SU-DHL-6 (cell line): ENCODE measurements around the gene ZSCAN29.

Experiments
- H2AFZ ChIP-seq: fragments of 200-600 bp; sonication (generic); 2 replicates; pipeline ENCODE4 v1.6.1; 2014; ENCODE audit warnings: low read depth, mild to moderate bottlenecking, moderate library complexity, mixed read lengths, antibody characterized with exemption, low read length; ENCODE audit not compliant: severe bottlenecking
- H3F3A ChIP-seq: fragments of 200-600 bp; shearing (Covaris generic); 2 replicates; pipeline ENCODE4 v1.6.0; 2016; ENCODE audit warnings: antibody characterized with exemption, mild to moderate bottlenecking; ENCODE audit not compliant: insufficient read depth
- H3K27ac ChIP-seq: fragments of 200-600 bp; sonication (generic); 2 replicates; pipeline ENCODE4 v1.5.1; 2016; ENCODE audit warnings: low read depth, mild to moderate bottlenecking, low read length, moderate library complexity, mixed read lengths
- H3K27me3 ChIP-seq: fragments of 200-600 bp; sonication (generic), shearing (Covaris generic); 2 replicates; pipeline ENCODE4 v1.6.0; 2014; ENCODE audit warnings: mild to moderate bottlenecking, low read length
- H3K36me3 ChIP-seq: fragments of 200-600 bp; sonication (generic); 2 replicates; pipeline ENCODE4 v1.6.1; 2014; ENCODE audit warnings: mild to moderate bottlenecking, low read length, mixed read lengths
- H3K4me2 ChIP-seq: fragments of 300-600, 200-600 bp; shearing (Covaris generic), sonication (generic); 2 replicates; pipeline ENCODE4 v1.6.0; 2014; ENCODE audit warnings: low read length, low read depth, mild to moderate bottlenecking; ENCODE audit not compliant: poor library complexity, severe bottlenecking
- H3K4me3 ChIP-seq: fragments of 200-600 bp; sonication (generic); 2 replicates; pipeline ENCODE4 v1.5.1; 2014; ENCODE audit warnings: antibody characterized with exemption, low read length, mild to moderate bottlenecking, mixed read lengths; ENCODE audit not compliant: insufficient read depth, poor library complexity, severe bottlenecking
- H3K79me2 ChIP-seq: fragments of 200-600 bp; sonication (generic); 2 replicates; pipeline ENCODE4 v1.6.1; 2014; ENCODE audit warnings: mild to moderate bottlenecking, low read length, moderate library complexity; ENCODE audit not compliant: insufficient read depth
- H3K9ac ChIP-seq: fragments of 200-600 bp; sonication (generic); 2 replicates; pipeline ENCODE4 v1.7.0; 2014; ENCODE audit warnings: mild to moderate bottlenecking, low read length
- H3K9me2 ChIP-seq: fragments of 200-600 bp; sonication (generic); replicated peaks from 2 replicates; pipeline ENCODE4 v1.6.1; 2014; ENCODE audit warnings: low read length; ENCODE audit not compliant: insufficient read depth
- H3K9me3 ChIP-seq: fragments of 200-600 bp; sonication (generic); 2 replicates; pipeline ENCODE4 v1.6.1; 2014; ENCODE audit warnings: low read length, mixed read lengths; ENCODE audit not compliant: insufficient read depth
- H4K20me1 ChIP-seq: fragments of 200-600 bp; sonication (generic); 2 replicates; pipeline ENCODE4 v1.6.1; 2014; ENCODE audit warnings: low read depth, mild to moderate bottlenecking, antibody characterized with exemption, low read length, moderate library complexity, mixed read lengths
- EZH2phosphoT487 ChIP-seq: fragments of 200-600 bp; sonication (generic), shearing (Covaris generic); conservative IDR thresholded peaks from 2 replicates; pipeline ENCODE4 v1.6.1; 2018; ENCODE audit warnings: mild to moderate bottlenecking, antibody characterized with exemption, low read length, moderate library complexity, mixed read lengths
- TF ChIP-seq, protein P1 (sequence below): fragments of 200-600 bp; sonication (generic); IDR thresholded peaks from one replicate; pipeline ENCODE4 v1.5.1; 2017; ENCODE audit warnings: antibody characterized with exemption, mild to moderate bottlenecking, low read length, moderate library complexity; ENCODE audit not compliant: insufficient read depth, poor library complexity, severe bottlenecking

ZSCAN29 gene

DNA sequence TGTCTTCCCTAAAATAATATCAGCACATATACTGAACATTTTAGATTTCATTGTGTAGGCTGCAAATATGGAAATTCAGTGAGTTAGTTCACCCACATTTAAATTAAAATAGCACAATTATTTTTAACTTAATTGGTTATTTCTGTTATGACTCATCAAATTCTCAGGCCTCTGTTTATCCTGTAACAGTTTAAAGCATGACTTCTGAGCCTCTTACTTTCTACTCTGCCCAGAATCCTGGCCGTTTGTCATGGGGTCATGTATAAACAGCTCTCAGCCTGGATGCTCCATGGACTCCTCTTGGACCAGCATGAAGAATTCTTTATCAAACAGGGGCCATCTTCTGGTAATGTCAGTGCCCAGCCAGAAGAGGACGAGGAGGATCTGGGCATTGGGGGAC lies 12.2 kb upstream of the ZSCAN29 start:
- no peak overlapping the region for H3K4me2 ChIP-seq
- H3K27ac ChIP-seq: no peak overlapping the region
- no peaks in the 10 kb centered on the region for H3K9me2 ChIP-seq
- no peak overlapping the region for H3K9ac ChIP-seq
- H3K4me3 ChIP-seq: no peak overlapping the region
- TF ChIP-seq EZH2phosphoT487: no peak
- TF ChIP-seq, protein P1, sequence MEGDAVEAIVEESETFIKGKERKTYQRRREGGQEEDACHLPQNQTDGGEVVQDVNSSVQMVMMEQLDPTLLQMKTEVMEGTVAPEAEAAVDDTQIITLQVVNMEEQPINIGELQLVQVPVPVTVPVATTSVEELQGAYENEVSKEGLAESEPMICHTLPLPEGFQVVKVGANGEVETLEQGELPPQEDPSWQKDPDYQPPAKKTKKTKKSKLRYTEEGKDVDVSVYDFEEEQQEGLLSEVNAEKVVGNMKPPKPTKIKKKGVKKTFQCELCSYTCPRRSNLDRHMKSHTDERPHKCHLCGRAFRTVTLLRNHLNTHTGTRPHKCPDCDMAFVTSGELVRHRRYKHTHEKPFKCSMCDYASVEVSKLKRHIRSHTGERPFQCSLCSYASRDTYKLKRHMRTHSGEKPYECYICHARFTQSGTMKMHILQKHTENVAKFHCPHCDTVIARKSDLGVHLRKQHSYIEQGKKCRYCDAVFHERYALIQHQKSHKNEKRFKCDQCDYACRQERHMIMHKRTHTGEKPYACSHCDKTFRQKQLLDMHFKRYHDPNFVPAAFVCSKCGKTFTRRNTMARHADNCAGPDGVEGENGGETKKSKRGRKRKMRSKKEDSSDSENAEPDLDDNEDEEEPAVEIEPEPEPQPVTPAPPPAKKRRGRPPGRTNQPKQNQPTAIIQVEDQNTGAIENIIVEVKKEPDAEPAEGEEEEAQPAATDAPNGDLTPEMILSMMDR: no peak
- no peaks in the 10 kb centered on the region for H3K9me3 ChIP-seq
- H2AFZ ChIP-seq: no peak overlapping the region
- H3F3A ChIP-seq: 0 out of 2 replicates have a peak, but pooled peaks cover under 1% of the 10 kb centered on the region
- no peaks in the 10 kb centered on the region for H4K20me1 ChIP-seq
- peaks cover 8% of the 10 kb centered on the region; the same call in 1 of the 2 replicates for H3K79me2 ChIP-seq
- peaks cover 51% of the 10 kb centered on the region for H3K36me3 ChIP-seq
- no peaks in the 10 kb centered on the region for H3K27me3 ChIP-seq

DNA sequence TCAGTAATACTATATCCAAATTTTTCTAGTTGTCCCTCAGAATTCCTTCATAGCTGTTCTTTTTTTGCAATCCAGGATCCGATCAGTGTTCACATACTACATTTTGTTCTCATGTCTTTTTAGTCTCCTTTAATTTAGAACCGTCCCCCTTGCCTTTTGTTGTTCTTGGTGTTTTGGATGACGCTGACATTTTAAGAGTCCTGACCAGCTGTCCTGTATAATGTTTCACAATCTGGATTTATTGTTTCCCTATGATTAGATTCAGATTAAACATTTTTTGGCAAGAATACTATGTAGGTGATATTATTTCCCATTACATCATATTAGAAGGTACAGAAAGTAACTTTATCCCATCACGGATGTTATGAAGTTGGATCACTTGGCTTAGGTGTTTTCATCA lies 11.5 kb upstream of the ZSCAN29 start:
- Histone ChIP-seq H3F3A (no peaks in the 10 kb centered on the region), H3K79me2 (peaks cover 13% of the 10 kb centered on the region; the same call in 1 of the 2 replicates), H3K4me2 (no peak overlapping the region), H3K9me2 (no peaks in the 10 kb centered on the region), H3K4me3 (no peak overlapping the region), H4K20me1 (no peaks in the 10 kb centered on the region), H2AFZ (no peak overlapping the region), H3K9me3 (no peaks in the 10 kb centered on the region), H3K9ac (no peak overlapping the region), H3K27me3 (no peaks in the 10 kb centered on the region), H3K27ac (no peak overlapping the region), H3K36me3 (peaks cover 54% of the 10 kb centered on the region)
- no peak for TF ChIP-seq EZH2phosphoT487
- TF ChIP-seq, protein P1: no peak

DNA sequence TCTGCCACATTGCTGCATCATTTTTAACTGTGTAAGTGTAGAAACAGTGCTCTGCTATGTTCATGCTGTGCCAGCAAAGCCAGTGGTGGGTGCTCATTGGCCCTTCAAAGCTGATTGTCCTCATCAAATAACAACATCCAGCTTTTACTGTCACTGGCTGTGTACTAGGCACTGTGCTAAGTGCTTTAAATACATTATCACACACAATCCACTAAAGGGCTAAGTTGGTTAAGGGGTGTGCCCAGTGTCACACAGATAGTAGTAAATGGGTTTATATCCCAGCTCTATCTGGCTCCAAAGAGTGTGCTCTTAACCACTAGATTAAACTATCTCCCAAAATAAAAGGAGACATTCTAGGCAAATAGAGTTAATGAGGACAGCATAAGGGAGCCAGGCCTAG lies 7.8 kb upstream of the ZSCAN29 start:
- Histone ChIP-seq H3K4me3 (no peak overlapping the region), H3K79me2 (peaks cover 24% of the 10 kb centered on the region), H3K4me2 (no peak overlapping the region), H3K27me3 (no peaks in the 10 kb centered on the region), H3K9me2 (no peaks in the 10 kb centered on the region), H3K9ac (no peak overlapping the region), H3K9me3 (no peaks in the 10 kb centered on the region), H3K36me3 (peaks cover 37% of the 10 kb centered on the region), H4K20me1 (no peaks in the 10 kb centered on the region), H3F3A (peaks cover 4% of the 10 kb centered on the region; the same call in 1 of the 2 replicates), H3K27ac (no peak overlapping the region), H2AFZ (no peak overlapping the region)
- TF ChIP-seq, protein P1: no peak
- TF ChIP-seq EZH2phosphoT487: no peak
